Prostate gland (tissue), 2 donors: ENCODE measurements around the gene ARHGAP6. TPM values are rescaled to one million over a fixed set of nuclear protein-coding genes. Genes with fewer than 3 reads are reported as not detected.
A peak's percentile ranks its signal among the peaks of the same experiment; 100 is the strongest.

Source experiments
- DNase-seq: peaks from one replicate; pipeline ENCODE4 v3.0.0-alpha.2; 2019; ENCODE audit warnings: low spot score
- H3K27ac ChIP-seq, 2 donors: fragments of 200-600 bp; sonication (generic); 2 replicates each; pipeline ENCODE4 v1.5.1; 2017 to 2019
- H3K27me3 ChIP-seq: fragments of 200-600 bp; sonication (generic); replicated peaks from 2 replicates; pipeline ENCODE4 v1.5.1; 2019; ENCODE audit not compliant: insufficient read depth
- H3K36me3 ChIP-seq, 2 donors: fragments of 200-600 bp; sonication (generic); 1 replicate in 1 of 2; 2 replicates in 1 of 2; pipeline versions ENCODE4 v1.5.1 to v1.8.1; 2017 to 2019
- H3K4me1 ChIP-seq: fragments of 200-600 bp; sonication (generic); replicated peaks from 2 replicates; pipeline ENCODE4 v1.5.1; 2019
- H3K4me3 ChIP-seq, 2 donors: fragments of 200-600 bp; sonication (generic); 2 replicates each; pipeline ENCODE4 v1.5.1; 2017 to 2019
- H3K9me3 ChIP-seq: fragments of 200-600 bp; sonication (generic); 2 replicates; pipeline ENCODE4 v1.5.1; 2017
- CTCF ChIP-seq, 4 experiments: fragments of 200-600 bp in 2 of 4; fragments of 450-650 bp in 2 of 4; sonication (generic) in 2 of 4; IDR thresholded peaks; 1 replicate in 3 of 4; 2 replicates in 1 of 4; pipeline ENCODE4 v1.5.1; 2016 to 2019; ENCODE audit warnings: antibody characterized with exemption in 4 of 4, mild to moderate bottlenecking in 2 of 4, moderate library complexity in 2 of 4
- POLR2A ChIP-seq: fragments of 450-650 bp; IDR thresholded peaks from one replicate; pipeline ENCODE4 v1.6.1; 2016; ENCODE audit warnings: antibody characterized with exemption, mild to moderate bottlenecking
- POLR2AphosphoS5 ChIP-seq: sonication (generic); formaldehyde crosslinking; IDR thresholded peaks from one replicate; pipeline ENCODE4 v1.6.1; 2017; ENCODE audit warnings: antibody characterized with exemption
- WGBS: methylation state at CpG from one replicate; pipeline ENCODE4 v1.1.5; 2018; 5-methylcytosine and 5-hydroxymethylcytosine counted together
- intact Hi-C: fragments of 100-400 bp; cut with DNase I; formaldehyde crosslinking; loops from one replicate; pipeline ENCODE4 v1.14.2; 2022
- total RNA-seq, 2 donors: library from RNA; depleted of rRNA; stranded (reverse); fragments of >200 nt; gene quantifications; one replicate each; pipeline ENCODE4 v1.1.0, GENCODE V29; 2016

ARHGAP6 gene
- total RNA-seq, 2 donors from 2014 or later = 72.6 to 73.7 TPM

- no peaks in the 10 kb centered on the region for H3K36me3 ChIP-seq
- intact Hi-C loops = no loop called here
- no peak overlapping the region for H3K4me3 ChIP-seq
- peak overlapping the region in 1 of 2 donors; percentile 62 for H3K27ac ChIP-seq
- H3K9me3 ChIP-seq = no peaks in the 10 kb centered on the region
- WGBS = 7% methylated on average over 1 of the region's 1 CpG
- no peaks in the 10 kb centered on the region for H3K4me1 ChIP-seq
- DNase-seq = peak; percentile 25
- TF ChIP-seq POLR2AphosphoS5 (peak; percentile 78), CTCF (IDR thresholded peaks at IDR 0.05) (no peak), POLR2A (no peak)
- no peaks in the 10 kb centered on the region for H3K27me3 ChIP-seq
These were observed 201.3 kb downstream of the ARHGAP6 start for GRCh38 chrX:11464380-11464779.

GRCh38 chrX:11462648-11463047, 203.1 kb downstream of the ARHGAP6 start:
- WGBS = 77% methylated on average over 2 of the region's 2 CpGs
- H3K4me3 ChIP-seq = no peak overlapping the region
- no peaks in the 10 kb centered on the region for H3K4me1 ChIP-seq
- TF ChIP-seq POLR2A = no peak
- no peak for TF ChIP-seq POLR2AphosphoS5
- TF ChIP-seq CTCF (IDR thresholded peaks at IDR 0.05) = no peak
- H3K36me3 ChIP-seq = no peaks in the 10 kb centered on the region
- H3K27ac ChIP-seq = peak overlapping the region in 1 of 2 donors; percentile 62
- no peaks in the 10 kb centered on the region for H3K9me3 ChIP-seq
- intact Hi-C loops = no loop called here
- DNase-seq = no peak
- no peaks in the 10 kb centered on the region for H3K27me3 ChIP-seq

- H3K9me3 ChIP-seq = no peaks in the 10 kb centered on the region
- H3K4me1 ChIP-seq = no peaks in the 10 kb centered on the region
- intact Hi-C loops = no loop called here
- H3K27me3 ChIP-seq = no peaks in the 10 kb centered on the region
- WGBS = 55% methylated on average over 5 of the region's 5 CpGs
- DNase-seq = no peak
- H3K4me3 ChIP-seq = no peak overlapping the region
- H3K36me3 ChIP-seq = no peaks in the 10 kb centered on the region
- peak overlapping the region in 1 of 2 donors; percentile 27 for H3K27ac ChIP-seq
- TF ChIP-seq CTCF (IDR thresholded peaks at IDR 0.05) (no peak), POLR2A (no peak)
These were observed 203.6 kb downstream of the ARHGAP6 start for GRCh38 chrX:11462136-11462535.

GRCh38 chrX:11461201-11462001, 204.3 kb downstream of the ARHGAP6 start:
- no peaks in the 10 kb centered on the region for H3K27me3 ChIP-seq
- peak overlapping the region in 1 of 2 donors; percentile 27 for H3K27ac ChIP-seq
- no peaks in the 10 kb centered on the region for H3K36me3 ChIP-seq
- TF ChIP-seq POLR2AphosphoS5 (no peak), POLR2A (no peak), CTCF (IDR thresholded peaks at IDR 0.05) (no peak)
- H3K4me1 ChIP-seq = no peaks in the 10 kb centered on the region
- no peak for DNase-seq
- no peak overlapping the region for H3K4me3 ChIP-seq
- intact Hi-C loops = no loop called here
- no peaks in the 10 kb centered on the region for H3K9me3 ChIP-seq
- WGBS = 73% methylated on average over 5 of the region's 5 CpGs

- H3K27ac ChIP-seq = no peak overlapping the region
- no peaks in the 10 kb centered on the region for H3K36me3 ChIP-seq
- H3K27me3 ChIP-seq = no peaks in the 10 kb centered on the region
- intact Hi-C loops = no loop called here
- no peaks in the 10 kb centered on the region for H3K9me3 ChIP-seq
- H3K4me3 ChIP-seq = no peak overlapping the region
- 75% methylated on average over 2 of the region's 2 CpGs for WGBS
- no peak for TF ChIP-seq CTCF (IDR thresholded peaks at IDR 0.05)
- TF ChIP-seq POLR2A = no peak
- DNase-seq = no peak
- H3K4me1 ChIP-seq = no peaks in the 10 kb centered on the region
These were observed 205.4 kb downstream of the ARHGAP6 start for GRCh38 chrX:11460347-11460746.
